CD4-positive, alpha-beta memory T cell (primary cell): ENCODE results near the gene PROSER3. TPM values are rescaled to one million over a fixed set of nuclear protein-coding genes. Genes with fewer than 3 reads are reported as not detected.
A peak's percentile ranks its signal among the peaks of the same experiment; 100 is the strongest.
"Not testable (repeated sequence)": the region's sequence is repeated elsewhere in the genome, so short reads cannot be mapped to it uniquely, and the experiment has no call there.

Experiments used
- CTCF ChIA-PET: fragments of 350-600 bp; sonication (Branson Sonifier 250); formaldehyde crosslinking; loops from one replicate; lab custom pipeline; 2021; ENCODE audit warnings: inconsistent platforms; ENCODE audit not compliant: partially characterized antibody; lab: Charles Lee
- POLR2A ChIA-PET: fragments of 350-600 bp; sonication (Branson Sonifier 250); formaldehyde crosslinking; loops from one replicate; lab custom pipeline; 2021; ENCODE audit not compliant: partially characterized antibody; lab: Charles Lee
- DNase-seq, 5 donors: peaks; one replicate each; pipeline versions ENCODE4 v3.0.0 to v3.0.0-alpha.2; 2020 to 2022; ENCODE audit warnings: mixed read lengths in 1 of 5
- H3K27ac ChIP-seq: one replicate; pipeline ENCODE4 v1.7.0; 2013; ENCODE audit warnings: low read depth, low read length
- H3K27me3 ChIP-seq: 2 replicates; pipeline ENCODE4 v1.7.0; 2013; ENCODE audit warnings: mild to moderate bottlenecking, low read length, moderate library complexity; ENCODE audit not compliant: insufficient read depth
- H3K36me3 ChIP-seq: 2 replicates; pipeline ENCODE4 v1.7.0; 2013; ENCODE audit warnings: mild to moderate bottlenecking, low read length, moderate library complexity; ENCODE audit not compliant: insufficient read depth
- H3K4me1 ChIP-seq: 2 replicates; pipeline ENCODE4 v1.7.0; 2013; ENCODE audit warnings: mild to moderate bottlenecking, low read length, moderate library complexity; ENCODE audit not compliant: insufficient read depth
- H3K4me3 ChIP-seq, 2 donors: one replicate each; pipeline ENCODE4 v1.7.0; 2013; ENCODE audit warnings: low read length in 2 of 2, mild to moderate bottlenecking in 1 of 2
- H3K9me3 ChIP-seq, 2 donors: one replicate each; pipeline ENCODE4 v1.7.0; 2013; ENCODE audit warnings: low read length in 2 of 2, control low read depth in 1 of 2; ENCODE audit not compliant: control insufficient read depth in 1 of 2
- H3K27ac Mint-ChIP-seq, 7 donors: one replicate each; pipeline ENCODE4 v1.8.0; 2020 to 2021; ENCODE audit warnings: mixed read lengths in 7 of 7, mild to moderate bottlenecking in 6 of 7, inconsistent platforms in 3 of 7, moderate library complexity in 3 of 7
- H3K27me3 Mint-ChIP-seq, 2 donors: one replicate each; pipeline ENCODE4 v1.8.0; 2020 to 2021; ENCODE audit warnings: mixed read lengths in 2 of 2
- H3K36me3 Mint-ChIP-seq, 2 donors: one replicate each; pipeline ENCODE4 v1.8.0; 2020 to 2021; ENCODE audit warnings: mixed read lengths in 2 of 2, inconsistent platforms in 1 of 2, mild to moderate bottlenecking in 1 of 2
- H3K4me1 Mint-ChIP-seq, 4 donors: one replicate each; pipeline ENCODE4 v1.8.0; 2020 to 2021; ENCODE audit warnings: mixed read lengths in 4 of 4, mild to moderate bottlenecking in 1 of 4
- H3K4me3 Mint-ChIP-seq, 8 donors: one replicate each; pipeline ENCODE4 v1.8.0; 2020 to 2021; ENCODE audit warnings: mixed read lengths in 8 of 8, mild to moderate bottlenecking in 7 of 8, moderate library complexity in 6 of 8, inconsistent platforms in 3 of 8
- H3K9me3 Mint-ChIP-seq, 8 donors: one replicate each; pipeline ENCODE4 v1.8.0; 2020 to 2021; ENCODE audit warnings: mixed read lengths in 8 of 8, mild to moderate bottlenecking in 5 of 8, inconsistent platforms in 3 of 8, moderate library complexity in 1 of 8
- intact Hi-C: fragments of 100-400 bp; cut with micrococcal nuclease; formaldehyde crosslinking; loops from one replicate; pipeline ENCODE4 v1.15.1; 2023
- polyA plus RNA-seq, 2 donors: library from polyadenylated mRNA; unstranded; fragments of 300-500 nt; fragmentation: Illumina TruSeq; gene quantifications; one replicate each; pipeline ENCODE4 v1.2.3, GENCODE V29; 2021
- total RNA-seq, 2 experiments: library from RNA; stranded (reverse); gene quantifications; one replicate each; pipeline ENCODE4 v1.2.3, GENCODE V29; 2021

Gene PROSER3
- total and polyA plus RNA-seq, 4 experiments from 2014 or later: 2.0 to 46.5 (median 28.4) TPM

DNA sequence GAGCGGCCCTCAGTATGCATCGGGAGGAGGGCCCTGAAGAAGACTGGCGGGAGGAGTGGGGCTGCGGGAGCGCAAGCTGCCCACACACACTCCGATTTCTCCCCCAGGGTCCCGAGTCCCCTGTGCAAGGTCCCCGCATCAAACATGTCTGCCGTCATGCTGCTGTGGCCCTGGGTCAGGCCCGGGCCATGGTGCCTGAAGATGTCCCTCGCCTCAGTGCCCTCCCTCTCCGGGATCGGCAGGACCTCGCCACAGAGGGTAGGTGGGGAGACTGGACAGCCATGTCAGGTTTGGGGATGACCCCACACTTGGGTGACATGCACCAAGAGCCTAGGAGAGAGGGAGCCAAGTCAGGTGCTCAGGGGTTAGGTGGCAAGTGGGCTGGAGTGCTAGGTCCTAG lies 35.5 kb upstream of the PROSER3 start:
- ChIA-PET CTCF (no interaction called here), POLR2A (interaction anchor here (0.7 to 1.7 kb wide), 2 partner anchors 10 to 20 kb away, joined by 3 to 8 read pairs; partner anchors contain the start of gene IGFLR1)
- Histone ChIP-seq H3K27ac (no peak overlapping the region), H3K9me3 (no peaks in the 10 kb centered on the region), H3K36me3 (peaks cover 66% of the 10 kb centered on the region), H3K4me3 (no peak overlapping the region), H3K4me1 (peaks cover 14% of the 10 kb centered on the region), H3K27me3 (no peaks in the 10 kb centered on the region)
- H3K27ac Mint-ChIP-seq: no peak overlapping the region
- H3K4me3 Mint-ChIP-seq: peak overlapping the region in 1 of 8 donors; percentile 8
- no peaks in the 10 kb centered on the region for H3K27me3 Mint-ChIP-seq
- H3K9me3 Mint-ChIP-seq: no peaks in the 10 kb centered on the region
- H3K4me1 Mint-ChIP-seq: peaks cover 11 to 31% (median 13%) of the 10 kb centered on the region in 4 donors
- H3K36me3 Mint-ChIP-seq: peaks cover 34 to 55% of the 10 kb centered on the region in 2 donors
- intact Hi-C loops: no loop called here
- DNase-seq: no peak

DNA sequence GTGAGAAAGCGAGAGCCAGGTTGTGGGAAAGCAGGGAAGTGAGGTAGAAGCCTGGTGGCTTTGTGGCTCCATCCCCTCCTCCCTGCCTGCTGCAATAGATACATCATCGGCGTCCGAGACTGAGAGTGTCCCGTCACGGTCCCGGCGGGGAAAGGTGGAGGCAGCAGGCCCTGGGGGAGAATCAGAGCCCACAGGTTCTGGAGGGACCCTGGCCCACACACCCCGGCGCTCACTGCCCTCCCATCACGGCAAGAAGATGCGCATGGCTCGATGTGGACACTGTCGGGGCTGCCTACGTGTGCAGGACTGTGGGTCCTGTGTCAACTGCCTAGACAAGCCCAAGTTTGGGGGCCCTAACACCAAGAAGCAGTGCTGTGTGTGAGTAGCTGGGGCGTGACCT lies 35.1 kb upstream of the PROSER3 start:
- Histone ChIP-seq H3K9me3 (no peaks in the 10 kb centered on the region), H3K4me1 (peaks cover 14% of the 10 kb centered on the region), H3K27ac (no peak overlapping the region), H3K36me3 (peaks cover 70% of the 10 kb centered on the region), H3K4me3 (no peak overlapping the region), H3K27me3 (no peaks in the 10 kb centered on the region)
- H3K4me1 Mint-ChIP-seq: peaks cover 11 to 31% (median 13%) of the 10 kb centered on the region in 4 donors
- no peak overlapping the region for H3K27ac Mint-ChIP-seq
- POLR2A ChIA-PET: interaction anchor here (1.1 kb wide), 1 partner anchor 17 kb away, joined by 5 read pairs; no protein-coding TSS in a partner anchor
- DNase-seq: no peak
- H3K27me3 Mint-ChIP-seq: no peaks in the 10 kb centered on the region
- CTCF ChIA-PET: no interaction called here
- intact Hi-C loops: no loop called here
- H3K36me3 Mint-ChIP-seq: peaks cover 34 to 58% of the 10 kb centered on the region in 2 donors
- no peak overlapping the region for H3K4me3 Mint-ChIP-seq
- no peaks in the 10 kb centered on the region for H3K9me3 Mint-ChIP-seq

DNA sequence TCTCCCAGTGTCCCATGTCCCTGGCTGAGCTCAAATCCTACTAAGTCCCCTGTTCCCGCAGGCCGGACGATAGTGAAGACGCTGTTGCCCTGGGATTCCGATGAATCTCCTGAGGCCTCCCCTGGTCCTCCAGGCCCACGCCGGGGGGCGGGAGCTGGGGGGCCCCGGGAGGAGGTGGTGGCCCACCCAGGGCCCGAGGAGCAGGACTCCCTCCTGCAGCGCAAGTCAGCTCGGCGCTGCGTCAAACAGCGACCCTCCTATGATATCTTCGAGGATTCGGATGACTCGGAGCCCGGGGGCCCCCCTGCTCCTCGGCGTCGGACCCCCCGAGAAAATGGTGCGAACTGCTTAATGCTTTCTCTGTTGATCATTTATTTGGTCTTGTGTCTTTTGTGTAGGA lies 34.3 kb upstream of the PROSER3 start:
- intact Hi-C loops: no loop called here
- Histone ChIP-seq H3K27ac (no peak overlapping the region), H3K4me1 (peaks cover 13% of the 10 kb centered on the region), H3K4me3 (no peak overlapping the region), H3K27me3 (no peaks in the 10 kb centered on the region), H3K9me3 (no peaks in the 10 kb centered on the region), H3K36me3 (peaks cover 78% of the 10 kb centered on the region)
- no peak overlapping the region for H3K4me3 Mint-ChIP-seq
- no peaks in the 10 kb centered on the region for H3K9me3 Mint-ChIP-seq
- no peaks in the 10 kb centered on the region for H3K27me3 Mint-ChIP-seq
- DNase-seq: no peak
- CTCF ChIA-PET: no interaction called here
- H3K27ac Mint-ChIP-seq: peak overlapping the region in 3 of 7 donors; percentile 35 to 60 (median 36)
- POLR2A ChIA-PET: interaction anchor here (0.6 to 1.1 kb wide), 2 partner anchors 16 to 24 kb away, joined by 3 to 5 read pairs; partner anchors contain the start of gene LIN37
- peaks cover 41 to 65% of the 10 kb centered on the region in 2 donors for H3K36me3 Mint-ChIP-seq
- peaks cover 9 to 28% (median 11%) of the 10 kb centered on the region in 4 donors for H3K4me1 Mint-ChIP-seq

DNA sequence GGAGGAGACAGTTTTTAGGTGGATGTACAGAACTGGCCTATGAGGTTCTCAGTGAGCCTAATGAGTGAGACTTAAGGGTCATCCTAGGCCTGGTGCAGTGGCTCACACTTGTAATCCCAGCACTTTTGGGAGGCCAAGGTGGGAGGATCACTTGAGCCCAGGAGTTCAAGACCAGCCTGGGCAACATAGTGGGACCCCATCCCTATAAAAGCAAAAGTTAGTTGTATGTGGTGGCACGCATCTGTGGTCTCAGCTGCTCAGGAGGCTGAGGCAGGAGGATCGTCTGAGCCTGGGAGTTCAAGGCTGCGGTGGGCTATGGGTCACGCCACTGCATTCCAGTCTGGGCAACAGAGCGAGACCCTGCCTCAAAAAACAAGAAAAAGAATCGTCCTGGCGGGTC lies 33.8 kb upstream of the PROSER3 start:
- H3K9me3 Mint-ChIP-seq, H3K27me3 ChIP-seq, H3K4me3 ChIP-seq, CTCF ChIA-PET, intact Hi-C loops, H3K27ac ChIP-seq, H3K4me3 Mint-ChIP-seq, H3K4me1 ChIP-seq, DNase-seq, H3K27me3 Mint-ChIP-seq, H3K9me3 ChIP-seq: not testable (repeated sequence)
- H3K36me3 Mint-ChIP-seq: peaks cover 41 to 68% of the 10 kb centered on the region in 2 donors
- H3K4me1 Mint-ChIP-seq: peaks cover 6 to 24% (median 8%) of the 10 kb centered on the region in 4 donors
- H3K27ac Mint-ChIP-seq: peak overlapping the region in 3 of 7 donors; percentile 35 to 48 (median 36)
- POLR2A ChIA-PET: interaction anchor here (1.7 kb wide), 1 partner anchor 16 kb away, joined by 6 read pairs; no protein-coding TSS in a partner anchor
- peaks cover 82% of the 10 kb centered on the region for H3K36me3 ChIP-seq

DNA sequence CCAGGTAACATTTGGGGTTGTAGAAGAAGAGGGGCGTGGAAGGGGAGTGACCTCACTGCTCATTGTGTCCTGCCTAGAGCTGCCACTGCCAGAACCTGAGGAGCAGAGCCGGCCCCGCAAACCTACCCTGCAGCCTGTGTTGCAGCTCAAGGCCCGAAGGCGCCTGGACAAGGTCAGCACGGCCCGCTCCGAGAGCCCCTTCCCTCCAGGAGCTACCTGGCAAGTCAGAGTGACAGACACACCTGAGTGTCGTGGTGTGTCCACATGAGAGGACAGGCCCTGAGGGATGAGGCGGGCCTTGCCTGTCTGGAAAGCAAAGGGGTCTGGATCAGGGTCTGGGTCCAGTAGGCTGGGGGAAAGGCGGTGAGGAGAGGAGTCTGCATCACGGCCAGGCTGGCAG lies 33.4 kb upstream of the PROSER3 start:
- no peaks in the 10 kb centered on the region for H3K9me3 Mint-ChIP-seq
- peaks cover 43 to 72% of the 10 kb centered on the region in 2 donors for H3K36me3 Mint-ChIP-seq
- Histone ChIP-seq H3K4me3 (no peak overlapping the region), H3K27ac (no peak overlapping the region), H3K4me1 (peaks cover 4% of the 10 kb centered on the region), H3K36me3 (peaks cover 87% of the 10 kb centered on the region), H3K27me3 (no peaks in the 10 kb centered on the region), H3K9me3 (no peaks in the 10 kb centered on the region)
- H3K4me3 Mint-ChIP-seq: no peak overlapping the region
- no peaks in the 10 kb centered on the region for H3K27me3 Mint-ChIP-seq
- H3K27ac Mint-ChIP-seq: no peak overlapping the region
- CTCF ChIA-PET: no interaction called here
- POLR2A ChIA-PET: interaction anchor here (1.7 kb wide), 1 partner anchor 16 kb away, joined by 6 read pairs; no protein-coding TSS in a partner anchor
- intact Hi-C loops: no loop called here
- no peak for DNase-seq
- peaks cover 1 to 19% (median 4%) of the 10 kb centered on the region in 4 donors for H3K4me1 Mint-ChIP-seq

DNA sequence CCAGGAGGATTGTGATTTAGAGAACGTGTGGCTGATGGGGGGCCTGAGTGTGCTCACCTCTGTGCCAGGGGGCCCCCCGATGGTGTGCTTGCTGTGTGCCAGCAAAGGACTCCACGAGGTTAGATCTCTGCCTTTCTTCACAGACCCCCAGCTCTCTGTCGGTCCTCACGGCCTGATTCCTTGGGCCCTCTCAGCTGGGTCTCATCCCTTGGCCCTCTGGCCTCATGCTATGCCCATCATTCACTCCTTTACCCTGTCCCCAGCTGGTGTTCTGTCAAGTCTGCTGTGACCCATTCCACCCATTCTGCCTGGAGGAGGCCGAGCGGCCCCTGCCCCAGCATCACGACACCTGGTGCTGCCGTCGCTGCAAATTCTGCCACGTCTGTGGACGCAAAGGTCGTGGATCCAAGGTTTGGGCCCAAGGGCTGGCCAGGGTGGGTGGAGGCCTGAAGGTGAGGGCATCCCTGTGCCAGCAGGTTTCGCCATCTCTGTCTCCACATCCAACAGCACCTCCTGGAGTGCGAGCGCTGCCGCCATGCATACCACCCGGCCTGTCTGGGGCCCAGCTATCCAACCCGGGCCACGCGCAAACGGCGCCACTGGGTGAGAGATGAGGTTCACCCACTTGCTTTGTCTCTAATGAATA lies 32.6 kb upstream of the PROSER3 start:
- Mint-ChIP-seq H3K27ac (peak overlapping the region in 3 of 7 donors; percentile 35 to 64 (median 41)), H3K36me3 (peaks cover 47 to 78% of the 10 kb centered on the region in 2 donors), H3K9me3 (no peaks in the 10 kb centered on the region), H3K4me1 (peaks cover 0 to 14% (median 1%) of the 10 kb centered on the region in 4 donors), H3K27me3 (no peaks in the 10 kb centered on the region), H3K4me3 (no peak overlapping the region)
- Histone ChIP-seq H3K4me1 (no peaks in the 10 kb centered on the region), H3K4me3 (no peak overlapping the region), H3K27me3 (no peaks in the 10 kb centered on the region), H3K36me3 (peaks cover 91% of the 10 kb centered on the region), H3K27ac (no peak overlapping the region), H3K9me3 (no peaks in the 10 kb centered on the region)
- CTCF ChIA-PET: no interaction called here
- intact Hi-C loops: no loop called here
- POLR2A ChIA-PET: interaction anchor here (1.7 to 3.4 kb wide), 3 partner anchors 7 to 15 kb away, joined by 6 to 16 read pairs (median 11); partner anchors contain the start of gene KMT2B
- DNase-seq: no peak
